Prostate gland (tissue), 2 donors: Measurements from ENCODE around the gene DAP.

Source experiments
- POLR2A ChIP-seq: fragments of 450-650 bp; IDR thresholded peaks from one replicate; pipeline ENCODE4 v1.6.1; 2016; ENCODE audit warnings: antibody characterized with exemption, mild to moderate bottlenecking
- TF ChIP-seq, protein P1 (sequence below), 4 experiments: fragments of 200-600 bp in 2 of 4; fragments of 450-650 bp in 2 of 4; sonication (generic) in 2 of 4; IDR thresholded peaks; 1 replicate in 3 of 4; 2 replicates in 1 of 4; pipeline ENCODE4 v1.5.1; 2016 to 2019; ENCODE audit warnings: antibody characterized with exemption in 4 of 4, mild to moderate bottlenecking in 2 of 4, moderate library complexity in 2 of 4

DNA sequence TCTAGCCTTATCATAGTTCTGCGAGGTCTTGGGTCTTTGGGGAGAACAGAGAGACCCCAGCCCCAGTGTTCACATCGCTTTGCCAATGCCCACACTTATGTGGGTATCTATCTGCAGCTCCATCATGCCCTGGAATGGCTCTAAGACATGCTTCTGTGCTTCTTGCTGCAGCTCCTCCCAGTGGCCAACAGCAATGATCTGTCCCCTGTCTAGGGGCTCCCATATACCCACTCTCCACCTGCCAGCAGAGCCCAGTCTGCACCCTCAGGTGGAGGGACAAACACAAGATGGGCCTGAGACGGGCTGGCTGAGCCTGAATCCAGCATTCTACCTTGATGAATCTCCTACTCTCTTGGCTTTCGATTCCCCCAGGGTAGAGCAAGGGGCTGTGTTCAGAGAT is 14.6 kb upstream of the DAP start:
- TF ChIP-seq, protein P1, sequence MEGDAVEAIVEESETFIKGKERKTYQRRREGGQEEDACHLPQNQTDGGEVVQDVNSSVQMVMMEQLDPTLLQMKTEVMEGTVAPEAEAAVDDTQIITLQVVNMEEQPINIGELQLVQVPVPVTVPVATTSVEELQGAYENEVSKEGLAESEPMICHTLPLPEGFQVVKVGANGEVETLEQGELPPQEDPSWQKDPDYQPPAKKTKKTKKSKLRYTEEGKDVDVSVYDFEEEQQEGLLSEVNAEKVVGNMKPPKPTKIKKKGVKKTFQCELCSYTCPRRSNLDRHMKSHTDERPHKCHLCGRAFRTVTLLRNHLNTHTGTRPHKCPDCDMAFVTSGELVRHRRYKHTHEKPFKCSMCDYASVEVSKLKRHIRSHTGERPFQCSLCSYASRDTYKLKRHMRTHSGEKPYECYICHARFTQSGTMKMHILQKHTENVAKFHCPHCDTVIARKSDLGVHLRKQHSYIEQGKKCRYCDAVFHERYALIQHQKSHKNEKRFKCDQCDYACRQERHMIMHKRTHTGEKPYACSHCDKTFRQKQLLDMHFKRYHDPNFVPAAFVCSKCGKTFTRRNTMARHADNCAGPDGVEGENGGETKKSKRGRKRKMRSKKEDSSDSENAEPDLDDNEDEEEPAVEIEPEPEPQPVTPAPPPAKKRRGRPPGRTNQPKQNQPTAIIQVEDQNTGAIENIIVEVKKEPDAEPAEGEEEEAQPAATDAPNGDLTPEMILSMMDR (IDR thresholded peaks at IDR 0.05) = no peak
- TF ChIP-seq POLR2A = no peak
